Activated naive CD8-positive, alpha-beta T cell (primary cell): ENCODE measurements around the gene STARD3.

Source experiments
- H3K27ac Mint-ChIP-seq: one replicate; pipeline ENCODE4 v1.8.0; 2021; ENCODE audit warnings: mixed read lengths
- H3K27me3 Mint-ChIP-seq: one replicate; pipeline ENCODE4 v1.8.0; 2021; ENCODE audit warnings: mixed read lengths
- H3K36me3 Mint-ChIP-seq: one replicate; pipeline ENCODE4 v1.8.0; 2021; ENCODE audit warnings: mixed read lengths
- H3K4me1 Mint-ChIP-seq: one replicate; pipeline ENCODE4 v1.8.0; 2021; ENCODE audit warnings: low read depth, mixed read lengths
- H3K4me3 Mint-ChIP-seq: one replicate; pipeline ENCODE4 v1.8.0; 2021; ENCODE audit warnings: mild to moderate bottlenecking, mixed read lengths
- H3K9me3 Mint-ChIP-seq: one replicate; pipeline ENCODE4 v1.8.0; 2021; ENCODE audit warnings: low read depth, mixed read lengths

Gene STARD3

DNA sequence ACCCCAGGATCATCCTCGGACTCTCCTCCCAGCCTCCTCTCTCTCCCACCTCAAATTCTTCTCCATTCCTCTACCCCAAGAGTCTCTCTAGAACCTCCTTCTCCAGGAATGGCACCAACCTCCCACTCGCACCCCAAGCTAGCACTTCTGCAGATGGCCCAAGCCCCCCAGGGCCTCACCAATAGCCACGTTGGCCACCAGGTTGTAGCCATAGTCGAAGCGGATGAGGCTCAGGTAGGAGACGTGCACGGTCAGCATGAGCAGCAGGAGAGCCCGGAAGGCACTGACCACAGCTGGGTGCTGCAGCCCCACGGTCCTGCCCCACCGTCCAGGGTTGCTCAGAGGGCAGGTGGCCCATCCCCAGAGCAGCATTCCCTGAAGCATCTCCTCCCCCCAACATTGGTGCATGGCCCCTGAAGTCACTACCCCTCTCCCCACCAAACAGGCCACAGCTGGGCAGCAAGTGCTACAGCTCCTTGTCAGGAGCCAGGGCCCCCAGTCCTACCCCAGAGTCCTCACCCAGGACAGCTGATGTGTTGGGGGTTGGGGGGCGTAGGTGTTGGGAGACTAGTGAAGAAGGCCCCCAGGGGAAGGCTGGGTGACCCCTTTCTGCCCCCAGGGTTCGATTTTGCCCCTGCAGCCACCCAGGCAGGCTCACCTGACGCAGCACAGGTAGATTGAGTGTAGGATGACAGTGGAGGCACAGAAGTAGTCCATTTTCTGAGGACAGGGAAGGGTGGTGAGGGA, 36.6 kb downstream of the STARD3 start:
- Mint-ChIP-seq H3K4me1 (peaks cover 38% of the 10 kb centered on the region), H3K36me3 (no peaks in the 10 kb centered on the region), H3K4me3 (no peak overlapping the region), H3K27me3 (peaks cover under 1% of the 10 kb centered on the region), H3K27ac (no peak overlapping the region), H3K9me3 (no peaks in the 10 kb centered on the region)

DNA sequence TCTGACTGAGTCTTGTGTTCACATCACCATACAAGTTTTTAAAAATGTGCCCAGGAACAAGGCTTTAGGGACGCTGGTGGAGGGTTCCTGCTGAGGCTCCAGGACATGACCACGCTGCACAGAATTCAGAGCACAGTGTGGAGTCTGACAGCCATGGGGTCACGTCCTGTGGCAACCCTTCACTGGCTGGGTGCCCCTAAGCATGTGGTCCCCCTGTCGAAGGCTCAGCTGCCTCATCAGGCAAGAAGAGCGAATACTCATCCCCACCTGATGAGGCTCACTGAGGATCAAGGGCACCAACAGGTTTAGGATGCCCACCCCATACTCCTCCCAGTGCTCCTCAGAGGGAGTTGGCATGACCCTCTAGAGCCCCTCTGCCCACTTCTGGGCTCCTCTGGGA, 37.2 kb downstream of the STARD3 start:
- Mint-ChIP-seq H3K4me3 (no peak overlapping the region), H3K4me1 (peaks cover 41% of the 10 kb centered on the region), H3K27me3 (no peaks in the 10 kb centered on the region), H3K36me3 (no peaks in the 10 kb centered on the region), H3K9me3 (no peaks in the 10 kb centered on the region), H3K27ac (no peak overlapping the region)

DNA sequence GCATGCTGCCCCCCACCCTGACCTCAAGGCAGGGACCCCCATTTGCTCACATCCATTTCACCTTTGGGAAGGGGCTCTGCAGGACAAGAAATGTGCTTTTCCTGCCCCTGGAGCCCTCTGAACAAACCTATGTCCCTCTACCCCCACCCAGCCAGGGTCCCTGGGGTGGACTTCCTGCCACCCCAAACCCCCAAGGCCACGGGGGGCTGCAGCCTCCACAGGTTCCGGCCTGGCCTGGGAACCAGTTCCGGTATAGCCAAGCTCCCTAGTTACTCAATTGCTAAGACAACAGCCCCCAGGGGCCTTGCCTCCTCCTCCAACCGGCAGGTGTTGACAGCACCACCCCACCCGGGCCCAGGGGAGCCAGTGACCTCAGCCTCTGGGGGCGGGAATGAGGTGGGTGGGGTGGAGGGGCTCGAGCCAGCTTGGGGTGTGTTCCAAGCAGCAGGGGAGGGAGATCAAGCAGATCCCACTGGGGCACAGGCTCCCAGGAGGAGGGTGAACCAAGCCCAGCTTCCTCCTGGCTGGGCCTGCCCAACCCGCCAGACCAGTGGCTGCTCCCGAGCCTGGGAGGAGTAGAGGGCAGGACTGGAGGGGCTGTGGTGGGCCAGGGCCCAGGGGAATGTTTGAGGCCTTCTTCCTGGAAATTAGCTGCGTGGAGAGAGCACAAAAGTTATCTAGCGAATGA, 37.9 kb downstream of the STARD3 start:
- Mint-ChIP-seq H3K9me3 (no peaks in the 10 kb centered on the region), H3K27ac (no peak overlapping the region), H3K4me1 (peaks cover 48% of the 10 kb centered on the region), H3K27me3 (no peaks in the 10 kb centered on the region), H3K36me3 (no peaks in the 10 kb centered on the region), H3K4me3 (no peak overlapping the region)

DNA sequence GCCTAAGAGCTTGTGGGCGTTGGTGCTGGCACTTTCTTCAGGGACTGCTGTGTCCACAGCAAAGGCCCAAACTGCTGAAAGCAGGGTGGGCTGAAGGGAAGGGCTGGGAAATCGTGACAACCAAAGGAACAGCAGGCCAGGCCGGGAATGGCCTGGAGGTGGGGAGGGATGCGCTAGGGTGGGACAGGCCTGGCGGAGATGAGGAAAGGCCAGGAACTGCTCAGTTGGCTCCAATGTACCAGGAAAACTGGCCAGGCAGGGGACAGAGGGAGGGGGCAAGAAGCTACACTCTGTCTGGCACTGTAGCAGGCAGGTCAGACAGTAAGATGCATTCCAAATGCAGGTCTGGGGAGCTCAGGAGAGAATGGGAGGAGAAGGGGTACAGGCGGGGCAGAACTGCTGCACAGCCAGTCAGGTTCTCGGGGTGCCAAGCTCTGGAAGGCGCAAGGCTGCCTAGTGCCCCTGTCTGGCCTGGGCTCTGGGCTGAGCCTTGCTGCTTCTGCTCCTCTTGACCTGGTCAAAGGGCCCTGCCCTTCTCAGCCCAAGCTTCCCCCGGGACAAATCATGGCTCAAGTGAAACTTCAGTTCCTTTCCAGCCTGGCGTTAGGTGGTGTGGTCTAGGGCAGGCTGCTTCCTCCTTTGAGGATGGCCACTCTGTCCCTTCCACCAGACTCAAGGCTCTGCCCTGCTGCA, 38.6 kb downstream of the STARD3 start:
- Mint-ChIP-seq H3K4me3 (no peak overlapping the region), H3K27ac (peak overlapping the region; percentile 78), H3K9me3 (no peaks in the 10 kb centered on the region), H3K36me3 (no peaks in the 10 kb centered on the region), H3K4me1 (peaks cover 55% of the 10 kb centered on the region), H3K27me3 (no peaks in the 10 kb centered on the region)

DNA sequence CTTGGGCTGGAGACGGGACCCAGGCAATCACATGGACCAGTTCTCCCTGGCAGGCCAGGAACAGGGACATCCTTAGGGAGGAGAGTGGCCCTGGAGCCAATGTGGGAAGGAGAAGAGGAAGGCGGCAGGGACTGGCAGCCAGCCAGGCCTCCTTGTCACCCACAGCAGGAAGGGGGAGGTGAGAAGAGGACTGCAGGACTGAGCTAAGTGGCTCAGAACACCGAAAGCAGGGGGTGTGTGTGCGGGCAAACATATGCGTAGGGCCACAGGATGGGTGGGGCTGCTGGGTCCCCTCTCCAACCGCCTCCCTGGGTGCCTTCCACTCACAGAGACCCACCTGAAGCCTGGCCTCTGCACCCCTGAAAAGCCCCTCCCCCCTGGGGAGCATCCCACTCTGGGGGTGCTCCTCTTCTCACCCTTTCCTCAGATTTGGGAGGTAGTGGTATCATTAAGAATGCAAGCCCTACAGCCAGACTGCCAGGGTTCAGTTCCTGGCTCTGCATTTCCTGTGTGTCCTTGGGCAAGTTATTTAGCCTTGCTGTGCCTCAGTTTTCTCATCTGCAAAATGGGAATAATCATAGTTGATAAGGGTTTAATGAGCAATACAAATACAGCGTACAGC, 39.4 kb downstream of the STARD3 start:
- peak overlapping the region; percentile 78 for H3K27ac Mint-ChIP-seq
- peaks cover 61% of the 10 kb centered on the region for H3K4me1 Mint-ChIP-seq

DNA sequence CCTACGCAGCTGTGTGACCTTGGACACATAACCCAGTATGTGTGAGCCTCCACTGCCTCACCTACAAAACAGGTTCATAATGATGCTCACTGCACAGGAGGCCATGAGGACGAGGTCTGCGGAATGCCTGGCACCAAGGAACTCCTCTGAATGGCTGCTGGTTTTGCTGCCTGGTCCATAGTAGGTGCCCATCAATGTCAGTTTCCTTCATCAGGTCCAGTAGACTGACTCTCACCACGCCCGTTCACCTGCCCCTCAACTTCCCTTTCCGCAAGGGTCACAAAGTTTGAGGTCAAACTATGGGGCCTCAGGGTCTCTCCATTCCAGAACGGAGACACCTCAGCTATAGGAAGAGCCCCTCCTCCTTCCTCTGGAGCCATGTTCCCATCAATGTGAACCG, 40.1 kb downstream of the STARD3 start:
- peaks cover 57% of the 10 kb centered on the region for H3K4me1 Mint-ChIP-seq
- H3K4me3 Mint-ChIP-seq, result no peak overlapping the region
- H3K9me3 Mint-ChIP-seq, result no peaks in the 10 kb centered on the region
- no peak overlapping the region for H3K27ac Mint-ChIP-seq
- no peaks in the 10 kb centered on the region for H3K36me3 Mint-ChIP-seq
- H3K27me3 Mint-ChIP-seq, result no peaks in the 10 kb centered on the region

More for the DNA sequence above, 39.4 kb downstream of the STARD3 start:
- H3K36me3 Mint-ChIP-seq, result no peaks in the 10 kb centered on the region
- H3K4me3 Mint-ChIP-seq, result peak overlapping the region; percentile 52
- H3K9me3 Mint-ChIP-seq, result no peaks in the 10 kb centered on the region
- no peaks in the 10 kb centered on the region for H3K27me3 Mint-ChIP-seq

DNA sequence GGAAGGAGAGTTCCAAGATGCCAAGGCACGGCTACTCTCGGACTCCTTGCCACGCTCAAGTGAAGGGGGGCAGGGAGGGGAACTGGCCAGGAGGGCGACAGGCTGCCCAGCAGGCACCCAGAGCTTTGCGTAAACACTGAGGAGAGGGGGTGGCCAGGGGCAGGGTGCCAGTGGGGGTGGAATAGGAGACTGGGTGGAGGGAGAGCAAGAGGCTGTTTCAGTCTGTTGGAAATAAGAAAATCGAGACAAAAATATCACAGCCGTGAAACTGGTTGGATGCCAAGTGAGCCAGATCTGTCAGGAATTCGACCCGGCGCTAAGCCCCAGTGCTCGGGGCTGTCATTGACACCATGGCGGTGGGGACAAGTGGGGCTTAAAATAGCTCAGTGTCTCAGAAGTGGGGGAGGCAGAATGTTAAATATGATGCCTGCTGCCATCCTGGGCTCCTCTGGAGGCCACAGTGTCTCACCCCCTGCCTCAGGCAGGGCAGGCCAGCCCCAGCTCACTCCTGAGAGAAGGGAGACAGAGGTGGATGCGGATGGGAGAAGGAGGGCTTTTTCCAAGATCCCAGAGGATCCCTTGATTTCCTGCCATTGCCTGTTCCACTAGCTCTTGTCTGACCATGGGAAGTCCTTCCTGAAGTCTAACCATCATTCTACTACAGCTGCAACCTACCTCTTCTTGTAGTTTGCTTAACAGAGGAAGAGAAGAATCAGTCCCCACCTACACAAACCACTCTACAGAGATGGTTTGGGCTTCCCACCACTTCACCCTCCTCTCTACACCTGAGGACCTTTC, 40.8 kb downstream of the STARD3 start:
- no peaks in the 10 kb centered on the region for H3K9me3 Mint-ChIP-seq
- H3K4me3 Mint-ChIP-seq, result peak overlapping the region; percentile 18
- H3K27ac Mint-ChIP-seq, result peak overlapping the region; percentile 58
- H3K36me3 Mint-ChIP-seq, result no peaks in the 10 kb centered on the region
- H3K27me3 Mint-ChIP-seq, result no peaks in the 10 kb centered on the region
- peaks cover 57% of the 10 kb centered on the region for H3K4me1 Mint-ChIP-seq

DNA sequence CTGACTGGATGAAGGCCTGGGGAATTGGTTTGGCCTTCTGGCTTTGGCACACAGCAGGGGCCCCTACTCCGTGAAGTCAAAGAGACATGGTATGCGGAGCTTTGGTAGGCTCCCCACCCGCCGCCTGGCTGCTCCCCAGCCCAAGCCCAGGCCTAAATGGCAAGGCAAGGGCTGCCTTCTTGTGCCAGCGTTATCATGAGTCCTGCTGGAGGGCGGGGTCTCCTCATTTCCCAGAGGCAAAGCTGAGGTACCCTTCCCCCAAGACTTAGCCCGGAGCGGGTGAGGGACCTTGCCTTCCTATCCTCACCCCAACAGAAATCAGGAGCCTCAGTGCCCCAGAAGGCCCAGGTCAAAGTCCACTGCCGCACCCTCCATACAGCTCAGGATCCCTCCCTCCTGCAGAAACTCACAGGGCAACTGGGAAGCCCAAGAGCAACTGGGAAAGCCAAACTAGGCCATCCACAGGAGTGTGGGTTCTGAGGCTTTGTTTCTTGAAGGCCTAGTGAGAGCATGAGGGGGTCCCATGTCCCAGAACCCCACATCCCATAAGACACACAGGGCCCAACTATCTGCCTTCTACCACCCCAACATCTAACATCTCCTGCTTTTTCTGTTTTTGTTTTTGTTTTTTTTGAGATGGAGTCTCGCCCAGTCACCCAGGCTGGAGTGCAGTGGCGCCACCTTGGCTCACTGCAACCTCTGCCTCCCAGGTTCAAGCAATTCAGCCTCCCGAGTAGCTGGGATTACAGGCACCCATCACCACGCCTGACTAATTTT, 41.6 kb downstream of the STARD3 start:
- H3K36me3 Mint-ChIP-seq, result peaks cover 5% of the 10 kb centered on the region
- H3K27me3 Mint-ChIP-seq, result no peaks in the 10 kb centered on the region
- peaks cover 60% of the 10 kb centered on the region for H3K4me1 Mint-ChIP-seq
- peak overlapping the region; percentile 96 for H3K27ac Mint-ChIP-seq
- no peak overlapping the region for H3K4me3 Mint-ChIP-seq
- H3K9me3 Mint-ChIP-seq, result no peaks in the 10 kb centered on the region

DNA sequence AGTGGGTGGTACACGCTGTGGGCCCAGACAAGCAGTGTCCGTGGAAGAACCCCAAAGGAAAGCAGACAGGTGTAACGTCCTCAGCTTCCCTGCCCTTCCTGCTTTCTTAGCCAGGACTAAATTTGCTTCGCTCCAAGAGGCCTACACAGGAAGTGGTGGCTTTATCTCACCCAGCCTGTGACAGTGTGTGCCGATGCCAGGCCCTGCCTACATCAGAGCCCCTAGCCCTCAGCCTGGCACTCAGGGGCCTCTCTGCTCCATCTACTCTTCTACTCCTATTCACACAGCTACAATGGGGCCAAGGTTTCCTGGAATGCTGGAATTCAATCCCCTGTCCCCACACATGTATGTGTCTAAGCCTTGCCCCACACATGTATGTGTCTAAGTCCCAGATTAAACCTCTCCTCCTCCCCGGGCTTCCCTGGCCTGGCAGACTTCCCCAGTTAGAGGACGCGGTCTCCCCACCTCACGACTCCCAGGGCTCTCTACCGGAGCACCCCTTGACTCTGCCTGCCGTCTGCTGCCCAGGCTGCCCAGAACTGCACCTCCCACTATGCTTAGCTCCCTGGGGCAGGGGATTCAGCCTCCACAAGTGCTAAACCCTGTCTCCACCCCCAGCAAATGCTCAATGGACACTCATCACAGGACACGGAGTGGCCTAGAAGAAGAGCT, 42.7 kb downstream of the STARD3 start:
- H3K27me3 Mint-ChIP-seq, result no peaks in the 10 kb centered on the region
- H3K4me3 Mint-ChIP-seq, result peak overlapping the region; percentile 35
- peaks cover 60% of the 10 kb centered on the region for H3K4me1 Mint-ChIP-seq
- peak overlapping the region; percentile 96 for H3K27ac Mint-ChIP-seq
- peaks cover 5% of the 10 kb centered on the region for H3K36me3 Mint-ChIP-seq
- no peaks in the 10 kb centered on the region for H3K9me3 Mint-ChIP-seq

DNA sequence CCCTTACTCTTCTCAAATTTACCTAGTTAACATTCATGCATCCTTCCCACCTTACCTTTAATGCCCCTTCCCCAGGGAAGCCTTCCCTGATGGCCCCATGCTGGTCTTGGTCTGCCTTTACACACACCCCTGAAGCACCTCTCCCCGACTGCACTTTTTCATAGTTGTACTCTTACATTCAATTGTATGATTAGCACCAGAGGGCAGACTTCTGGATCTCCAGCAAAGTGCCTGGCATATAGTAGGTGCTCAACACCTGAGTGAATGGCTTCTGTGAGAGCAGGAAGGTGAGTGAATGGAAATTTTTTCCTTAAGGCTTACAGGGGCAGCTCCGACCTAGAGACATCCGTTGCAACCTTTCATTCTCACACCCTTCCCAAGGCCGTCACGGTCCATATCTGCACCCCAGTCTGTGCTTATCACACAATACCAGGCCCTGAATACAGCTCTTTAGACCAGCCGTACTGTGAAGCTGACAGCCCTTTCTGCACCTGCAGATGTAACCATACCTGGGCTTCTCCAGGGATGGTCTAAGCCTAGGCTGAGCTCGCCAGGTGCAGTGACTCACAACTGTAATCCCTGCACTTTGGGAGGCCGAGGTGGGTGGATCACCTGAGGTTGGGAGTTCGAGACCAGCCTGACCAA, 46.5 kb downstream of the STARD3 start:
- H3K36me3 Mint-ChIP-seq, result peaks cover 11% of the 10 kb centered on the region
- H3K4me1 Mint-ChIP-seq, result peaks cover 45% of the 10 kb centered on the region
- H3K9me3 Mint-ChIP-seq, result no peaks in the 10 kb centered on the region
- no peaks in the 10 kb centered on the region for H3K27me3 Mint-ChIP-seq
- no peak overlapping the region for H3K27ac Mint-ChIP-seq
- H3K4me3 Mint-ChIP-seq, result no peak overlapping the region

DNA sequence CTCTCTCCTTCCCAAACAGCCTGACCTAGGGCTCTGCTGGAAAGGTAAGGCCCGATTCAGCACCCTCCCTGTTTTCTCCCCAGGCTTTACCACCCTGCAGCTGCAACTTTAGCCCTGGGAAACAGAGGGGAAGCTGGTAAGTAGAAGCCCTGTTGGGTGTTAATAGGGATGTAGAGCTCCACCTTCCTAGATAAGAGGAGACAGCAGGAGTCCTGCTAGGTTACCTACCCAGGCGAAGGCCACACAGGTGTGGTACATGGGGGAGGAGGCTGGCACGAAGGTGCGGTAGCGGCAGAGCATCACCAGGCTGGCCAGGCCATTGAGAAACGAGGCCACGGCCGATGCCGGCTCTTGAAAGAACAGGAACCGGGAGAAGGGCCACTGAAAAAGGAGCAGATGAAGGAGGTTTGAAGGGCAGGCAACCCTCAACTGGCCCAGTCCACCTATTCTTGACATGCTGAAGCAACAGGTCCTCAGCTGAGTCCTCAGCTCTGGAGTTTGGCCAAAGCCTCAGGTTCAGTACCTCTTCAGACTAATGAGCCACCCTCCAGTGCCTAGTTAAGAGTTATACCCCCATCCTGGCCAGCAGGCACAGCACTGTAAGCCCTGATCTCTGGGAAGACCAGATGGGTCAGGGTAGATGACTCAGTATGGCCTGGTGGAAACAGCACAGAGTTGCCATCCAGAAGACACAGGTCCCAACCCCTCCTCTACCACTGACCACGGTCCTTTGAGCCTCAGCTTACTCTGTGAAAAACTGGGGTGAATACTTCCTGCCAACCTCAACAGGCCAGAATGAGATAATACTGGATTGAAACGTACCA, 47.6 kb downstream of the STARD3 start:
- H3K36me3 Mint-ChIP-seq, result peaks cover 11% of the 10 kb centered on the region

DNA sequence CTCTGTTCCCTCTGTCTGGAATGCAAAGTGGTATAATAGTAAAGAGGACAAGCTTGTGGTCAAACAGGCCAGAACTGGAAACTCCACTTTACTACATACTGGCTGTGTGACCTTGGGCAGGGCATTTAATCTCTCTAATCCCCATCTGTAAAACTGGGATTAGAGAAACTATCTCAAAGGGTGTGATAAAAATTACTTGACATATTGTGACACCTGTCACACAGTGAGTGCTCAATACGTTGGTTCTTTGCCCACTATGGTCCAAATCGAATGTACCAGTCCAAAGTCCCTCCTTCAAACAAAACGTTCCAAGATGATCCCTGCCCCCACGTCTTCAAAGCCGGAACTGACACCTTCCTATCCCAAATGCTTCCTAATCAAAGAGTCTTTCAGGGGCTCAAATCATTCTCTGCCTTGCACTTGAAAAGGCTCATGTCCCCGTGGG, 50.2 kb downstream of the STARD3 start:
- Mint-ChIP-seq H3K9me3 (no peaks in the 10 kb centered on the region), H3K4me1 (peaks cover 23% of the 10 kb centered on the region), H3K27me3 (no peaks in the 10 kb centered on the region), H3K4me3 (peak overlapping the region; percentile 99), H3K27ac (peak overlapping the region; percentile 97), H3K36me3 (peaks cover 11% of the 10 kb centered on the region)

More for the DNA sequence above, 47.6 kb downstream of the STARD3 start:
- H3K9me3 Mint-ChIP-seq, result no peaks in the 10 kb centered on the region
- no peak overlapping the region for H3K27ac Mint-ChIP-seq
- no peaks in the 10 kb centered on the region for H3K27me3 Mint-ChIP-seq
- peaks cover 40% of the 10 kb centered on the region for H3K4me1 Mint-ChIP-seq
- H3K4me3 Mint-ChIP-seq, result no peak overlapping the region
